Stimulated activated CD8-positive, alpha-beta memory T cell treated with anti-CD3 and anti-CD28 coated beads, Interleukin-4, amount 100 ng/mL, for 4 hours (primary cell): ENCODE results near the gene USP17L13.
"Not testable (repeated sequence)": the region's sequence is repeated elsewhere in the genome, so short reads cannot be mapped to it uniquely, and the experiment has no call there.

Source experiments
- DNase-seq, 2 donors: peaks; one replicate each; pipeline ENCODE4 v3.0.0-alpha.2; 2020; ENCODE audit warnings: low read depth in 2 of 2, low spot score in 1 of 2

Gene USP17L13

DNA sequence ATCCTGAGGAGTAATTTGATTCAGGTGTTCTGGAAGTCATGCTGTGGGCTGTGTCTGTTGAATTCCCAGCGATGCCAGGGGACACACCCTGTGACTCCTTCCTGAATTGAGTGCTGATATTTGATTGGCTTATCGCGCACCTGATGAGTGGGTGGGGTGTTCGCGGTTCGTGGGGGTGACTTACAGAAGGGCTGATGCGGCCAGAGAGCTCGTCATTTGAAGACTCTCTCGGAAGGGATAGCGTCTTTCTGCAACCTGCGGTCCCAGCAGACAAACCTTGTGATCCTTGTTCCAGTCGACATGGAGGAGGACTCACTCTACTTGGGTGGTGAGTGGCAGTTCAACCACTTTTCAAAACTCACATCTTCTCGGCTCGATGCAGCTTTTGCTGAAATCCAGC lies at the start of gene USP17L13:
Gene USP17L13, plus strand, starts transcription at position 301 of the 400 bp plus-strand sequence. Its CDS starts 0 bp downstream, at position 301.
- not testable (repeated sequence) for DNase-seq

DNA sequence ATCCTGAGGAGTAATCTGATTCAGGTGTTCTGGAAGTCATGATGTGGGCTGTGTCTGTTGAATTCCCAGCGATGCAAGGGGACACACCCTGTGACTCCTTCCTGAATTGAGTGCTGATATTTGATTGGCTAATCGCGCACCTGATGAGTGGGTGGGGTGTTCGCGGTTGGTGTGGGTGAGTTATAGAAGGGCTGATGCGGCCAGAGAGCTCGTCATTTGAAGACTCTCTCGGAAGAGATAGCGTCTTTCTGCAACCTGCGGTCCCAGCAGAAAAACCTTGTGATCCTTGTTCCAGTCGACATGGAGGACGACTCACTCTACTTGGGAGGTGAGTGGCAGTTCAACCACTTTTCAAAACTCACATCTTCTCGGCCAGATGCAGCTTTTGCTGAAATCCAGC lies 14.3 kb upstream of the USP17L13 start, which contains the start of gene USP17L10:
Gene USP17L10, plus strand, starts transcription at position 301 of the 400 bp plus-strand sequence. Its CDS starts 0 bp downstream, at position 301.
- DNase-seq: not testable (repeated sequence)

DNA sequence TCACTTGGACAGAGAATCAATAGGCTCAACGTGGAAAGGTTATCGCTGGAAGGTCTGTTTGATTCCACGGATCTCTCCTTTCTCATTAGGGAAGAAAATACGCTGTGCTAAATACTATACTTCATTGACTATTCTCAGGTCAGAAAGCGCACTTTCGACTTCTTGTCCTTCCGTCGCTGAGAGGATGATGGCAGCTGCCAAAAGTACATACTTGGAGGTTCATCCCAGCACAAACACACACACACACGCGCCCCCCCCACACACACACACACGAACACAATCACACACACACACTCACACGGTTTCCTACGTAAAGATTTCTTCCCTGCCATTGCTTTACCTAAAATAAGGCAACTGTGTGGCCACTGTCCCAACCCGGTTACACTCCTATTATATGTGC lies 10.0 kb upstream of the USP17L13 start:
- not testable (repeated sequence) for DNase-seq

- DNase-seq: not testable (repeated sequence)
Measured at GRCh38 chr4:9215105-9215504, 9.6 kb upstream of the USP17L13 start, which contains the start of gene USP17L11. Gene USP17L11 (plus strand): TSS chr4:9215405. CDS start chr4:9215405, 0 bp downstream.

DNA sequence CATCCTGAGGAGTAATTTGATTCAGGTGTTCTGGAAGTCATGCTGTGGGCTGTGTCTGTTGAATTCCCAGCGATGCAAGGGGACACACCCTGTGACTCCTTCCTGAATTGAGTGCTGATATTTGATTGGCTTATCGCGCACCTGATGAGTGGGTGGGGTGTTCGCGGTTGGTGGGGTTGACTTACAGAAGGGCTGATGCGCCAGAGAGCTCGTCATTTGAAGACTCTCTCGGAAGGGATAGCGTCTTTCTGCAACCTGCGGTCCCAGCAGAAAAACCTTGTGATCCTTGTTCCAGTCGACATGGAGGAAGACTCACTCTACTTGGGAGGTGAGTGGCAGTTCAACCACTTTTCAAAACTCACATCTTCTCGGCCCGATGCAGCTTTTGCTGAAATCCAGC lies 4.8 kb upstream of the USP17L13 start, which contains the start of gene USP17L12:
Gene USP17L12, plus strand, starts transcription at position 301 of the 400 bp plus-strand sequence. Its CDS starts 0 bp downstream, at position 301.
- DNase-seq: not testable (repeated sequence)

DNA sequence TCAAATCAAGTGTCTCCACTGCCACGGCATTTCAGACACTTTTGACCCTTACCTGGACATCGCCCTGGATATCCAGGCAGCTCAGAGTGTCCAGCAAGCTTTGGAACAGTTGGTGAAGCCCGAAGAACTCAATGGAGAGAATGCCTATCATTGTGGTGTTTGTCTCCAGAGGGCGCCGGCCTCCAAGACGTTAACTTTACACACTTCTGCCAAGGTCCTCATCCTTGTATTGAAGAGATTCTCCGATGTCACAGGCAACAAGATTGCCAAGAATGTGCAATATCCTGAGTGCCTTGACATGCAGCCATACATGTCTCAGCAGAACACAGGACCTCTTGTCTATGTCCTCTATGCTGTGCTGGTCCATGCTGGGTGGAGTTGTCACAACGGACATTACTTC lies 5.6 kb downstream of the USP17L13 start:
- not testable (repeated sequence) for DNase-seq

DNA sequence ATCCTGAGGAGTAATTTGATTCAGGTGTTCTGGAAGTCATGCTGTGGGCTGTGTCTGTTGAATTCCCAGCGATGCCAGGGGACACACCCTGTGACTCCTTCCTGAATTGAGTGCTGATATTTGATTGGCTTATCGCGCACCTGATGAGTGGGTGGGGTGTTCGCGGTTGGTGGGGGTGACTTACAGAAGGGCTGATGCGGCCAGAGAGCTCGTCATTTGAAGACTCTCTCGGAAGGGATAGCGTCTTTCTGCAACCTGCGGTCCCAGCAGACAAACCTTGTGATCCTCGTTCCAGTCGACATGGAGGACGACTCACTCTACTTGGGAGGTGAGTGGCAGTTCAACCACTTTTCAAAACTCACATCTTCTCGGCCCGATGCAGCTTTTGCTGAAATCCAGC lies 9.4 kb downstream of the USP17L13 start, which contains the start of gene USP17L15:
Gene USP17L15, plus strand, starts transcription at position 301 of the 400 bp plus-strand sequence. Its CDS starts 0 bp downstream, at position 301.
- DNase-seq: not testable (repeated sequence)

GRCh38 chr4:9238461-9238860 lies 13.8 kb downstream of the USP17L13 start:
- DNase-seq: not testable (repeated sequence)

GRCh38 chr4:9243579-9243978 lies 18.9 kb downstream of the USP17L13 start, which contains the start of gene USP17L17:
Gene USP17L17 (plus strand): TSS chr4:9243879. CDS start chr4:9243879, 0 bp downstream.
- DNase-seq: not testable (repeated sequence)

DNA sequence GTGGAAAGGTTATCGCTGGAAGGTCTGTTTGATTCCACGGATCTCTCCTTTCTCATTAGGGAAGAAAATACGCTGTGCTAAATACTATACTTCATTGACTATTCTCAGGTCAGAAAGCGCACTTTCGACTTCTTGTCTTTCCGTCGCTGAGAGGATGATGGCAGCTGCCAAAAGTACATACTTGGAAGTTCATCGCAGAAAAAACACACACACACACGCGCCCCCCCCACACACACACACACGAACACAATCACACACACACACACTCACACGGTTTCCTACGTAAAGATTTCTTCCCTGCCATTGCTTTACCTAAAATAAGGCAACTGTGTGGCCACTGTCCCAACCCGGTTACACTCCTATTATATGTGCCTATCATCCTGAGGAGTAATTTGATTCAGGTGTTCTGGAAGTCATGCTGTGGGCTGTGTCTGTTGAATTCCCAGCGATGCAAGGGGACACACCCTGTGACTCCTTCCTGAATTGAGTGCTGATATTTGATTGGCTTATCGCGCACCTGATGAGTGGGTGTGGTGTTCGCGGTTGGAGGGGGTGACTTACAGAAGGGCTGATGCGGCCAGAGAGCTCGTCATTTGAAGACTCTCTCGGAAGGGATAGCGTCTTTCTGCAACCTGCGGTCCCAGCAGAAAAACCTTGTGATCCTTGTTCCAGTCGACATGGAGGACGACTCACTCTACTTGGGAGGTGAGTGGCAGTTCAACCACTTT lies 23.4 kb downstream of the USP17L13 start, which contains the start of gene USP17L18:
Gene USP17L18, plus strand, starts transcription at position 678 of the 728 bp plus-strand sequence. Its CDS starts 0 bp downstream, at position 678.
- peak in 1 of 2 donors; percentile 0 for DNase-seq

GRCh38 chr4:9253078-9253477 lies 28.4 kb downstream of the USP17L13 start, which contains the start of gene USP17L19:
Gene USP17L19 (plus strand): TSS chr4:9253378. CDS start chr4:9253378, 0 bp downstream.
- not testable (repeated sequence) for DNase-seq

DNA sequence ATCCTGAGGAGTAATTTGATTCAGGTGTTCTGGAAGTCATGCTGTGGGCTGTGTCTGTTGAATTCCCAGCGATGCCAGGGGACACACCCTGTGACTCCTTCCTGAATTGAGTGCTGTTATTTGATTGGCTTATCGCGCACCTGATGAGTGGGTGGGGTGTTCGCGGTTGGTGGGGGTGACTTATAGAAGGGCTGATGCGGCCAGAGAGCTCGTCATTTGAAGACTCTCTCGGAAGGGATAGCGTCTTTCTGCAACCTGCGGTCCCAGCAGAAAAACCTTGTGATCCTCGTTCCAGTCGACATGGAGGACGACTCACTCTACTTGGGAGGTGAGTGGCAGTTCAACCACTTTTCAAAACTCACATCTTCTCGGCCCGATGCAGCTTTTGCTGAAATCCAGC lies 33.1 kb downstream of the USP17L13 start, which contains the start of gene USP17L20:
Gene USP17L20, plus strand, starts transcription at position 301 of the 400 bp plus-strand sequence. Its CDS starts 0 bp downstream, at position 301.
- DNase-seq: not testable (repeated sequence)

DNA sequence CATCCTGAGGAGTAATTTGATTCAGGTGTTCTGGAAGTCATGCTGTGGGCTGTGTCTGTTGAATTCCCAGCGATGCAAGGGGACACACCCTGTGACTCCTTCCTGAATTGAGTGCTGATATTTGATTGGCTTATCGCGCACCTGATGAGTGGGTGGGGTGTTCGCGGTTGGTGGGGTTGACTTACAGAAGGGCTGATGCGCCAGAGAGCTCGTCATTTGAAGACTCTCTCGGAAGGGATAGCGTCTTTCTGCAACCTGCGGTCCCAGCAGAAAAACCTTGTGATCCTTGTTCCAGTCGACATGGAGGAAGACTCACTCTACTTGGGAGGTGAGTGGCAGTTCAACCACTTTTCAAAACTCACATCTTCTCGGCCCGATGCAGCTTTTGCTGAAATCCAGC lies 37.9 kb downstream of the USP17L13 start, which contains the start of gene USP17L21:
Gene USP17L21, plus strand, starts transcription at position 301 of the 400 bp plus-strand sequence. Its CDS starts 0 bp downstream, at position 301.
- not testable (repeated sequence) for DNase-seq

DNA sequence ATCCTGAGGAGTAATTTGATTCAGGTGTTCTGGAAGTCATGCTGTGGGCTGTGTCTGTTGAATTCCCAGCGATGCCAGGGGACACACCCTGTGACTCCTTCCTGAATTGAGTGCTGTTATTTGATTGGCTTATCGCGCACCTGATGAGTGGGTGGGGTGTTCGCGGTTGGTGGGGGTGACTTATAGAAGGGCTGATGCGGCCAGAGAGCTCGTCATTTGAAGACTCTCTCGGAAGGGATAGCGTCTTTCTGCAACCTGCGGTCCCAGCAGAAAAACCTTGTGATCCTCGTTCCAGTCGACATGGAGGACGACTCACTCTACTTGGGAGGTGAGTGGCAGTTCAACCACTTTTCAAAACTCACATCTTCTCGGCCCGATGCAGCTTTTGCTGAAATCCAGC lies 42.6 kb downstream of the USP17L13 start, which contains the start of gene USP17L22:
Gene USP17L22, plus strand, starts transcription at position 301 of the 400 bp plus-strand sequence. Its CDS starts 0 bp downstream, at position 301.
- not testable (repeated sequence) for DNase-seq

GRCh38 chr4:9271719-9272118 lies 47.0 kb downstream of the USP17L13 start:
- DNase-seq: peak in 1 of 2 donors; percentile 3
